OCI-LY1 (cell line): Measurements from ENCODE around the gene CTNND2.

Experiments used
- CTCF ChIP-seq: fragments of 200-600 bp; sonication (generic), shearing (Covaris generic); IDR thresholded peaks from 2 replicates; pipeline ENCODE4 v1.5.1; 2017; ENCODE audit warnings: mild to moderate bottlenecking, antibody characterized with exemption, low read length, moderate library complexity, mixed read lengths
- EZH2 ChIP-seq: fragments of 200-600 bp; sonication (generic), shearing (Covaris generic); IDR thresholded peaks from 2 replicates; pipeline ENCODE4 v1.8.0; 2017; ENCODE audit warnings: borderline replicate concordance, mixed run types, mild to moderate bottlenecking, antibody characterized with exemption, low read length, moderate library complexity, mixed read lengths

- TF ChIP-seq CTCF (no peak), EZH2 (no peak)
Measured at GRCh38 chr5:11617080-11617479, 287.2 kb downstream of the CTNND2 start.
